Liver (tissue), 3 donors: ENCODE data around the gene KSR1.

ENCODE experiments used
- FOXA2 ChIP-seq: IDR thresholded peaks from 2 replicates; pipeline ENCODE4 v1.6.1; 2016; ENCODE audit warnings: antibody characterized with exemption
- GABPA ChIP-seq, 2 donors: IDR thresholded peaks in 1 of 2; conservative IDR thresholded peaks in 1 of 2; 2 replicates each; pipeline ENCODE4 v1.6.1; 2016; ENCODE audit warnings: antibody characterized with exemption in 2 of 2, mild to moderate bottlenecking in 1 of 2, moderate library complexity in 1 of 2
- RXRA ChIP-seq, 2 donors: IDR thresholded peaks; 2 replicates each; pipeline ENCODE4 v1.6.1; 2017 to 2018; ENCODE audit warnings: antibody characterized with exemption in 2 of 2, mild to moderate bottlenecking in 1 of 2
- SP1 ChIP-seq: IDR thresholded peaks from 2 replicates; pipeline ENCODE4 v1.6.1; 2018; ENCODE audit warnings: antibody characterized with exemption, mild to moderate bottlenecking
- TAF1 ChIP-seq: conservative IDR thresholded peaks from 2 replicates; pipeline ENCODE4 v1.6.1; 2016; ENCODE audit warnings: antibody characterized with exemption, mild to moderate bottlenecking
- YY1 ChIP-seq: IDR thresholded peaks from 2 replicates; pipeline ENCODE4 v1.6.1; 2016; ENCODE audit warnings: antibody characterized with exemption, mild to moderate bottlenecking
- TF ChIP-seq, protein P1 (sequence below): fragments of 150-350 bp; IDR thresholded peaks from 2 replicates; pipeline ENCODE4 v1.5.1; 2017; ENCODE audit warnings: improper control_type of control experiment, low read depth, low read length; ENCODE audit not compliant: missing input control
- TF ChIP-seq, protein P2 (sequence below): IDR thresholded peaks from 2 replicates; pipeline ENCODE4 v1.6.1; 2016; ENCODE audit warnings: antibody characterized with exemption, mild to moderate bottlenecking
- TF ChIP-seq, protein P3 (sequence below): IDR thresholded peaks from 2 replicates; pipeline ENCODE4 v1.6.1; 2016; ENCODE audit warnings: antibody characterized with exemption
- TF ChIP-seq, protein P4 (sequence below): IDR thresholded peaks from 2 replicates; pipeline ENCODE4 v1.6.1; 2016; ENCODE audit warnings: antibody characterized with exemption
- TF ChIP-seq, protein P5 (sequence below): IDR thresholded peaks from 2 replicates; pipeline ENCODE4 v1.6.1; 2016; ENCODE audit warnings: antibody characterized with exemption
- donor health status: healthy.
- donor health status: healthy.

DNA sequence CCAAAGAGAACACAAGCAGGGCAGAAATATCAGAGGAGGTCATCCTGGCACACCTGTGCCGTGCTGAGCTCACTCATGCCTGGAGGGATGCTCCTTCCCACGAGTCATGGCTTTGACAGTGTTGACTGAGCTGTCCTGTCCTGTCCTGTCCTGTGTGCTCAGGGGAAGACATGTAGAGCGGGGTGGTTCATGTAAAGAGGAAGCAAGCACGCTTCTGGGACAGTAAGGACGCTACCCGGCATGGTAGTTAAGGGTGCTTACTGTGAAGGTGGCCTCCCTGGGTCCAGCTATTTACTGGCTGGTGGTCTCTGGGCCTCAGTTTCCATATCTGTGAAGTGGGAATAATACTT is 175.1 kb downstream of the KSR1 start:
- TF ChIP-seq, protein P1, sequence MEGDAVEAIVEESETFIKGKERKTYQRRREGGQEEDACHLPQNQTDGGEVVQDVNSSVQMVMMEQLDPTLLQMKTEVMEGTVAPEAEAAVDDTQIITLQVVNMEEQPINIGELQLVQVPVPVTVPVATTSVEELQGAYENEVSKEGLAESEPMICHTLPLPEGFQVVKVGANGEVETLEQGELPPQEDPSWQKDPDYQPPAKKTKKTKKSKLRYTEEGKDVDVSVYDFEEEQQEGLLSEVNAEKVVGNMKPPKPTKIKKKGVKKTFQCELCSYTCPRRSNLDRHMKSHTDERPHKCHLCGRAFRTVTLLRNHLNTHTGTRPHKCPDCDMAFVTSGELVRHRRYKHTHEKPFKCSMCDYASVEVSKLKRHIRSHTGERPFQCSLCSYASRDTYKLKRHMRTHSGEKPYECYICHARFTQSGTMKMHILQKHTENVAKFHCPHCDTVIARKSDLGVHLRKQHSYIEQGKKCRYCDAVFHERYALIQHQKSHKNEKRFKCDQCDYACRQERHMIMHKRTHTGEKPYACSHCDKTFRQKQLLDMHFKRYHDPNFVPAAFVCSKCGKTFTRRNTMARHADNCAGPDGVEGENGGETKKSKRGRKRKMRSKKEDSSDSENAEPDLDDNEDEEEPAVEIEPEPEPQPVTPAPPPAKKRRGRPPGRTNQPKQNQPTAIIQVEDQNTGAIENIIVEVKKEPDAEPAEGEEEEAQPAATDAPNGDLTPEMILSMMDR: no peak
- TF ChIP-seq SP1 (no peak), FOXA2 (no peak), GABPA (IDR thresholded peaks at IDR 0.05 in 1 of 2, conservative IDR thresholded peaks at IDR 0.05 in 1 of 2) (no peak), TAF1 (no peak), RXRA (IDR thresholded peaks at IDR 0.05) (no peak), YY1 (no peak)
- TF ChIP-seq, protein P2, sequence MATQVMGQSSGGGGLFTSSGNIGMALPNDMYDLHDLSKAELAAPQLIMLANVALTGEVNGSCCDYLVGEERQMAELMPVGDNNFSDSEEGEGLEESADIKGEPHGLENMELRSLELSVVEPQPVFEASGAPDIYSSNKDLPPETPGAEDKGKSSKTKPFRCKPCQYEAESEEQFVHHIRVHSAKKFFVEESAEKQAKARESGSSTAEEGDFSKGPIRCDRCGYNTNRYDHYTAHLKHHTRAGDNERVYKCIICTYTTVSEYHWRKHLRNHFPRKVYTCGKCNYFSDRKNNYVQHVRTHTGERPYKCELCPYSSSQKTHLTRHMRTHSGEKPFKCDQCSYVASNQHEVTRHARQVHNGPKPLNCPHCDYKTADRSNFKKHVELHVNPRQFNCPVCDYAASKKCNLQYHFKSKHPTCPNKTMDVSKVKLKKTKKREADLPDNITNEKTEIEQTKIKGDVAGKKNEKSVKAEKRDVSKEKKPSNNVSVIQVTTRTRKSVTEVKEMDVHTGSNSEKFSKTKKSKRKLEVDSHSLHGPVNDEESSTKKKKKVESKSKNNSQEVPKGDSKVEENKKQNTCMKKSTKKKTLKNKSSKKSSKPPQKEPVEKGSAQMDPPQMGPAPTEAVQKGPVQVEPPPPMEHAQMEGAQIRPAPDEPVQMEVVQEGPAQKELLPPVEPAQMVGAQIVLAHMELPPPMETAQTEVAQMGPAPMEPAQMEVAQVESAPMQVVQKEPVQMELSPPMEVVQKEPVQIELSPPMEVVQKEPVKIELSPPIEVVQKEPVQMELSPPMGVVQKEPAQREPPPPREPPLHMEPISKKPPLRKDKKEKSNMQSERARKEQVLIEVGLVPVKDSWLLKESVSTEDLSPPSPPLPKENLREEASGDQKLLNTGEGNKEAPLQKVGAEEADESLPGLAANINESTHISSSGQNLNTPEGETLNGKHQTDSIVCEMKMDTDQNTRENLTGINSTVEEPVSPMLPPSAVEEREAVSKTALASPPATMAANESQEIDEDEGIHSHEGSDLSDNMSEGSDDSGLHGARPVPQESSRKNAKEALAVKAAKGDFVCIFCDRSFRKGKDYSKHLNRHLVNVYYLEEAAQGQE: no peak
- TF ChIP-seq, protein P3, sequence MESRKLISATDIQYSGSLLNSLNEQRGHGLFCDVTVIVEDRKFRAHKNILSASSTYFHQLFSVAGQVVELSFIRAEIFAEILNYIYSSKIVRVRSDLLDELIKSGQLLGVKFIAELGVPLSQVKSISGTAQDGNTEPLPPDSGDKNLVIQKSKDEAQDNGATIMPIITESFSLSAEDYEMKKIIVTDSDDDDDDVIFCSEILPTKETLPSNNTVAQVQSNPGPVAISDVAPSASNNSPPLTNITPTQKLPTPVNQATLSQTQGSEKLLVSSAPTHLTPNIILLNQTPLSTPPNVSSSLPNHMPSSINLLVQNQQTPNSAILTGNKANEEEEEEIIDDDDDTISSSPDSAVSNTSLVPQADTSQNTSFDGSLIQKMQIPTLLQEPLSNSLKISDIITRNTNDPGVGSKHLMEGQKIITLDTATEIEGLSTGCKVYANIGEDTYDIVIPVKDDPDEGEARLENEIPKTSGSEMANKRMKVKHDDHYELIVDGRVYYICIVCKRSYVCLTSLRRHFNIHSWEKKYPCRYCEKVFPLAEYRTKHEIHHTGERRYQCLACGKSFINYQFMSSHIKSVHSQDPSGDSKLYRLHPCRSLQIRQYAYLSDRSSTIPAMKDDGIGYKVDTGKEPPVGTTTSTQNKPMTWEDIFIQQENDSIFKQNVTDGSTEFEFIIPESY: no peak
- TF ChIP-seq, protein P4, sequence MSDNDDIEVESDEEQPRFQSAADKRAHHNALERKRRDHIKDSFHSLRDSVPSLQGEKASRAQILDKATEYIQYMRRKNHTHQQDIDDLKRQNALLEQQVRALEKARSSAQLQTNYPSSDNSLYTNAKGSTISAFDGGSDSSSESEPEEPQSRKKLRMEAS: no peak
- TF ChIP-seq, protein P5, sequence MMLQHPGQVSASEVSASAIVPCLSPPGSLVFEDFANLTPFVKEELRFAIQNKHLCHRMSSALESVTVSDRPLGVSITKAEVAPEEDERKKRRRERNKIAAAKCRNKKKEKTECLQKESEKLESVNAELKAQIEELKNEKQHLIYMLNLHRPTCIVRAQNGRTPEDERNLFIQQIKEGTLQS: no peak
